GM12878 (cell line): Measurements from ENCODE around the gene WHRN. TPM values are rescaled to one million over a fixed set of nuclear protein-coding genes. Genes with fewer than 3 reads are reported as not detected.

Experiments
- BCL3 ChIP-seq: IDR thresholded peaks from 2 replicates; pipeline ENCODE4 v1.6.1; 2011; ENCODE audit warnings: borderline replicate concordance, low read depth, mild to moderate bottlenecking, moderate library complexity, low read length; ENCODE audit not compliant: insufficient read depth, poor library complexity, severe bottlenecking
- CHD2 ChIP-seq: IDR thresholded peaks from 2 replicates; pipeline ENCODE4 v1.6.1; 2011; ENCODE audit warnings: low read depth, low read length, improper control_type of control experiment, borderline replicate concordance
- E2F8 ChIP-seq: fragments of 450-650 bp; IDR thresholded peaks from 2 replicates; pipeline ENCODE4 v1.6.1; 2018; ENCODE audit warnings: mild to moderate bottlenecking, low read depth, moderate library complexity; ENCODE audit not compliant: partially characterized antibody
- EP300 ChIP-seq, 2 experiments: fragments of 150-350 bp in 1 of 2; IDR thresholded peaks; 2 replicates each; pipeline ENCODE4 v1.6.1; 2011 to 2012; ENCODE audit warnings: low read depth in 2 of 2, low read length in 2 of 2, borderline replicate concordance in 1 of 2, improper control_type of control experiment in 1 of 2, inconsistent platforms in 1 of 2; ENCODE audit not compliant: control insufficient read depth in 1 of 2
- HDAC2 ChIP-seq: fragments of 200-600 bp; sonication (generic); IDR thresholded peaks from 2 replicates; pipeline ENCODE4 v1.6.1; 2017
- IKZF2 ChIP-seq, 2 experiments: fragments of 450-650 bp; IDR thresholded peaks; 2 replicates each; pipeline ENCODE4 v1.6.1; 2017; ENCODE audit warnings: mild to moderate bottlenecking in 2 of 2, moderate library complexity in 2 of 2
- SMC3 ChIP-seq: IDR thresholded peaks from 2 replicates; pipeline ENCODE4 v1.6.1; 2011; ENCODE audit warnings: low read length, improper control_type of control experiment, borderline replicate concordance
- ZBED1 ChIP-seq: IDR thresholded peaks from 2 replicates; pipeline ENCODE4 v1.6.1; 2016; ENCODE audit warnings: borderline replicate concordance
- polyA plus RNA-seq, 11 experiments: library from polyadenylated mRNA; depleted of rRNA in 4 of 11; unstranded in 6 of 11; stranded (reverse) in 5 of 11; fragments of >200 nt; fragmentation: Nextera tagmentation in 4 of 11; fragmentation: Illumina TruSeq in 1 of 11; extraction: Ambion mirVana in 4 of 11; extraction: Trizol in 1 of 11; gene quantifications; 1 replicate in 1 of 11; 2 replicates in 10 of 11; pipeline versions ENCODE4 v1.2.1 to v1.2.3, GENCODE V29; 2011 to 2016; ENCODE audit warnings: inconsistent platforms in 2 of 11, missing spikeins in 2 of 11, low read depth in 1 of 11
- total RNA-seq, 4 experiments: library from RNA; depleted of rRNA in 3 of 4; stranded (reverse); fragments of >200 nt in 3 of 4; fragmentation: Illumina TruSeq in 1 of 4; extraction: Trizol in 1 of 4; gene quantifications; 2 replicates each; pipeline versions ENCODE4 v1.2.1 to v1.2.3, GENCODE V29; 2013 to 2021

The WHRN gene
- total and polyA plus RNA-seq, 10 of the 15 experiments (the other 5 are each of a cell fraction or from before 2014, with no cell fraction given), result 0.04 to 18.2 (median 0.68) TPM; not detected in 1

- TF ChIP-seq CHD2, result no peak
- no peak for TF ChIP-seq HDAC2
- TF ChIP-seq BCL3, result no peak
- TF ChIP-seq IKZF2 (IDR thresholded peaks at IDR 0.05), result peak; percentile 72 to 80
- TF ChIP-seq ZBED1, result 0 out of 2 replicates have a peak, but pooled peaks have one; percentile 30
- TF ChIP-seq SMC3, result no peak
- 0 out of 4 replicates have a peak, but pooled peaks of 1 of the 2 experiments have one; percentile 18 for TF ChIP-seq EP300 (IDR thresholded peaks at IDR 0.05; ENCODE audit: borderline replicate concordance in 1 of 2, control insufficient read depth in 1 of 2, low read depth in 2 of 2, low read length in 2 of 2)
- TF ChIP-seq E2F8, result no peak
Measured at GRCh38 chr9:114364134-114365041, 140.9 kb downstream of the WHRN start (continued).
